HG02981 (cell line): ENCODE data around the gene SHROOM2.

Source experiments
- ATAC-seq: cut with Tn5 transposase; IDR thresholded peaks from one replicate; pipeline ENCODE4 v1.9.1; 2021; ENCODE audit warnings: mild to moderate bottlenecking, moderate library complexity; ENCODE audit not compliant: unreplicated experiment

Gene SHROOM2

GRCh38 chrX:9992061-9992460 lies 205.8 kb downstream of the SHROOM2 start:
- no peak for ATAC-seq

- no peak for ATAC-seq
Measured at GRCh38 chrX:9992724-9993123, 206.5 kb downstream of the SHROOM2 start.

- no peak for ATAC-seq
Measured at GRCh38 chrX:9995855-9996339, 209.7 kb downstream of the SHROOM2 start.

GRCh38 chrX:9997041-9997440 lies 210.8 kb downstream of the SHROOM2 start:
- ATAC-seq, result no peak

GRCh38 chrX:9997524-9997923 lies 211.3 kb downstream of the SHROOM2 start:
- ATAC-seq, result peak; percentile 67
